ENCODE data around the gene PCBP3. TPM values are rescaled to one million over a fixed set of nuclear protein-coding genes. Genes with fewer than 3 reads are reported as not detected.

PCBP3 gene
- total RNA-seq, 4 donors from 2014 or later, result 0.77 to 8.6 (median 3.2) TPM; not detected in 1

DNA sequence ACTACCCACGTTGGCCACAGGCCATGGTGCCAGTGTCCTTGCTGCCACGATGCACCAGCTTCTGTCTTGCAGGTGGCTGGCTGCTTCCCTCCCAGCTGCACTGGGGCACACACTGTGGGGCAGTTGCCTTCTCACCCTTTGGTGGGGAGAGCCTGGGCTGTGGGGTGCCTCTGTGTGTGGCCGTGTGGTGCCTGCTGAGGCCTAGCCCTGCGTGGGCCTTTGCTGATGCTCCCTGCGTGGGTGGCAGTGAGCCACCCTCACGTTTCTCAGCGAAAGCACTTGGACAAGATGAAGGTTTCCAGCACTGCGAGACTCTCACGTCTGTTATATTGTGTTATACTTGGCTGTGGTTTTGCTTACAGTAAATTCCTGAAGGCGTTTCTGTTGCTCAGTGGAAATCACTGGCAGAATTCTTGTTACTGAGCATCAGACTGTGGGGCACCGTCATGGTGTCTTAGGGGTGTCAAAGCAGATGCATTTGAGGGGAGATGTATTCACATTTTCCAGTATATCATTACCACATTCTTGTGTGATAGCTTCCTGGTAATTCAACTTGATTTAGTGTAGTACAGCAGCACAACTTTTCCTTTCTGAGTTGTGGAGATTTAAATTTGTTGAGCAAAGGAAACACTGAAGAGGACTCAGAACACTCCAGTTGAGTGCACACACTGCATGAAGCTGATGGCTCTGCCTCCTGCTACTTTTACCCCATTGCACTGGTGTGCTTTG, 124.7 kb downstream of the PCBP3 start:
- Histone ChIP-seq H3K4me1 (no peaks in the 10 kb centered on the region), H3K27ac (no peak overlapping the region), H3K27me3 (no peaks in the 10 kb centered on the region), H3K36me3 (no peaks in the 10 kb centered on the region), H3K9me3 (no peaks in the 10 kb centered on the region), H3K4me3 (no peak overlapping the region)
- intact Hi-C loops (cut with DNase I; ENCODE audit: low total_unique reads), result no loop called here
- TF ChIP-seq, protein P1, sequence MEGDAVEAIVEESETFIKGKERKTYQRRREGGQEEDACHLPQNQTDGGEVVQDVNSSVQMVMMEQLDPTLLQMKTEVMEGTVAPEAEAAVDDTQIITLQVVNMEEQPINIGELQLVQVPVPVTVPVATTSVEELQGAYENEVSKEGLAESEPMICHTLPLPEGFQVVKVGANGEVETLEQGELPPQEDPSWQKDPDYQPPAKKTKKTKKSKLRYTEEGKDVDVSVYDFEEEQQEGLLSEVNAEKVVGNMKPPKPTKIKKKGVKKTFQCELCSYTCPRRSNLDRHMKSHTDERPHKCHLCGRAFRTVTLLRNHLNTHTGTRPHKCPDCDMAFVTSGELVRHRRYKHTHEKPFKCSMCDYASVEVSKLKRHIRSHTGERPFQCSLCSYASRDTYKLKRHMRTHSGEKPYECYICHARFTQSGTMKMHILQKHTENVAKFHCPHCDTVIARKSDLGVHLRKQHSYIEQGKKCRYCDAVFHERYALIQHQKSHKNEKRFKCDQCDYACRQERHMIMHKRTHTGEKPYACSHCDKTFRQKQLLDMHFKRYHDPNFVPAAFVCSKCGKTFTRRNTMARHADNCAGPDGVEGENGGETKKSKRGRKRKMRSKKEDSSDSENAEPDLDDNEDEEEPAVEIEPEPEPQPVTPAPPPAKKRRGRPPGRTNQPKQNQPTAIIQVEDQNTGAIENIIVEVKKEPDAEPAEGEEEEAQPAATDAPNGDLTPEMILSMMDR (IDR thresholded peaks at IDR 0.05), result no peak
- TF ChIP-seq POLR2A (IDR thresholded peaks at IDR 0.05), result no peak
- DNase-seq, result no peak

DNA sequence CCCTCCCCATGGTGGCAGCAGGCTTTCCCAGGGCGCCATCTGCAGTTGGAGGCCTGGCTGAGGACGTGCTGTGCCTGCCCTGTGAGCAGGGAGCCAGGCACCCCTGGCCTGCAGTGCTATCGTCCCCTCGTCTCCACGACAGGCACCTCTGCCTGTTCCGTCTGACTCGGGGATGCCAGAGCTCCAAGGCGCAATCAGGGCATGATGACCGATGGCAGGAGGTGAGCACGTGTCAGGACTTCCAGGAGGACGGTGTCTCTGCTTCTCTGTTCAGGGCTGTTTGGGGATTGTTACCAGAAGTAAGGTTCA, 125.2 kb downstream of the PCBP3 start:
- H3K4me1 ChIP-seq, result no peaks in the 10 kb centered on the region
- TF ChIP-seq, protein P1 (IDR thresholded peaks at IDR 0.05), result no peak
- no peak for TF ChIP-seq POLR2A (IDR thresholded peaks at IDR 0.05)
- H3K27me3 ChIP-seq, result no peaks in the 10 kb centered on the region
- no peak overlapping the region for H3K27ac ChIP-seq
- no peaks in the 10 kb centered on the region for H3K36me3 ChIP-seq
- intact Hi-C loops (cut with DNase I; ENCODE audit: low total_unique reads), result no loop called here
- H3K4me3 ChIP-seq, result no peak overlapping the region
- DNase-seq, result no peak
- no peaks in the 10 kb centered on the region for H3K9me3 ChIP-seq

DNA sequence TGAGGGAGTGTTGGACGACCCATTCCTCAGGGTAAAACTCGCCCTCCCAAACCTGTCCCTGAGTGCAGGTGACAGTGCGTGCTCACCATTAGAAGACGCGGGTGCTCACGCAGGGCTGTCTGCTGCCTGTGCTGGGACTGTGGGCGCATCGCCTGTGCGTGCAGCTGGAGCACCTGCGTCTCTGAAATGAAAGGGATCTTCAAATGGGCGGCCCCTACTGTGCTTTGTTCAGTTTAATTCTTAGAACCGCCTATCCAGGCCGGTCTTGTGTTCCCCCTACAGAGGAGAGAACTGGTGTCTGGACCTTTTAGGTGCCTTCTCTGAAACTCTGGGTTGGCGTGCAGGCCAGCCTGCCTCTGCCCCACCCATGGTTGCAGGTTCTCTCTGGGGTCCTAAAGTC, 125.8 kb downstream of the PCBP3 start:
- intact Hi-C loops (cut with DNase I; ENCODE audit: low total_unique reads), result no loop called here
- Histone ChIP-seq H3K27ac (no peak overlapping the region), H3K27me3 (no peaks in the 10 kb centered on the region), H3K9me3 (no peaks in the 10 kb centered on the region), H3K4me1 (no peaks in the 10 kb centered on the region), H3K36me3 (no peaks in the 10 kb centered on the region), H3K4me3 (no peak overlapping the region)
- TF ChIP-seq, protein P1 (IDR thresholded peaks at IDR 0.05), result no peak
- TF ChIP-seq POLR2A (IDR thresholded peaks at IDR 0.05), result no peak
- DNase-seq, result no peak

DNA sequence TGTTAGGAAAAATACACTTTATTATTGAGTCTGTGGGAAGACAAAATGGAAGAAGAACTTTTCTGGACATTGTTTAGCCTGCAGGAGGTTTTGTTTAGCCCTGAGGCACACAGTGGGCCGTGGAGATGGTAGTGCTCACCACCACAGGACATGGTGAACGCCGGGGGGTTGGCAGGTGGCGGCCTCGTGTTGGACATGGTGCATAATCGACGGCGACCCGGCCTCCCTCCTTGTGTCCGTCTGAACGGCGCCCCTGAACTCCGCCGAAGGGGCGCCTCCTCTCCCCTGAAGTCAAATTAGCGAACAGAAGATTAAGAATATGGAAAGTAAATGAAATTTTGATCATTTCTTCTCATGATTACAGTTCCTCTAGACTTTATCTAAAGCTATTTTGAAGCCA, 126.4 kb downstream of the PCBP3 start:
- DNase-seq, result no peak
- intact Hi-C loops (cut with DNase I; ENCODE audit: low total_unique reads), result no loop called here
- H3K27me3 ChIP-seq, result no peaks in the 10 kb centered on the region

DNA sequence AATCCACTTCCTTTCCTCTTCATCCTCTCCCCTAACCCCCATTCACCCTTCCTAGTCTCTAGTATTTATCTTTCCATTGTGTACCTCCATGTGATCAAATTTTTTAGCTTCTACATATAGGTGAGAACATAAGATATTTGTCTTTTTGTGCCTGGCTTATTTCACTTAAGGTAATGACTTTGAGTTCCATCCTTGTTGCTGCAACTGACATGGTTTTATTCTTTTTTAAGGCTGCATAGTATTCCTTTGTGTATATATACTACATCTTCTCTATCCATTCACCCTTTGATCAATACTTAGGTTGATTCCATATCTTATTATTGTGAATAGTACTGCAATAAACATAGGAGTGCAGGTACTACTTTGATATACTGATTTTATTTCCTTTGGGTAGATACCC, 128.7 kb downstream of the PCBP3 start:
- Histone ChIP-seq H3K36me3 (no peaks in the 10 kb centered on the region), H3K27ac (no peak overlapping the region), H3K4me3 (no peak overlapping the region), H3K27me3 (no peaks in the 10 kb centered on the region), H3K4me1 (no peaks in the 10 kb centered on the region), H3K9me3 (peaks cover 0 to 4% of the 10 kb centered on the region in 2 donors)
- DNase-seq, result no peak
- intact Hi-C loops (cut with DNase I; ENCODE audit: low total_unique reads), result no loop called here
- TF ChIP-seq, protein P1 (IDR thresholded peaks at IDR 0.05), result no peak
- no peak for TF ChIP-seq POLR2A (IDR thresholded peaks at IDR 0.05)

More for the DNA sequence above, 126.4 kb downstream of the PCBP3 start:
- Histone ChIP-seq H3K4me1 (no peaks in the 10 kb centered on the region), H3K27ac (no peak overlapping the region), H3K4me3 (no peak overlapping the region), H3K36me3 (no peaks in the 10 kb centered on the region), H3K9me3 (no peaks in the 10 kb centered on the region)
- TF ChIP-seq, protein P1 (IDR thresholded peaks at IDR 0.05), result no peak
- TF ChIP-seq POLR2A (IDR thresholded peaks at IDR 0.05), result no peak
